Stomach (tissue), 4 donors: ENCODE measurements around the gene GNG2.

Experiments
- CTCF ChIP-seq, 7 experiments: fragments of 450-650 bp in 4 of 7; fragments of 200-600 bp in 3 of 7; sonication (generic) in 3 of 7; IDR thresholded peaks; one replicate each; pipeline ENCODE4 v1.5.1; 2016 to 2019; ENCODE audit warnings: antibody characterized with exemption in 7 of 7, control low read depth in 2 of 7, mild to moderate bottlenecking in 1 of 7
- EP300 ChIP-seq: sonication (generic); formaldehyde crosslinking; IDR thresholded peaks from one replicate; pipeline ENCODE4 v1.6.1; 2017; ENCODE audit warnings: antibody characterized with exemption
- POLR2A ChIP-seq, 4 donors: fragments of 450-650 bp; IDR thresholded peaks; one replicate each; pipeline ENCODE4 v1.6.1; 2016; ENCODE audit warnings: antibody characterized with exemption in 4 of 4, control low read depth in 2 of 4, mild to moderate bottlenecking in 1 of 4, moderate library complexity in 1 of 4
- POLR2AphosphoS5 ChIP-seq, 3 donors: sonication (generic); formaldehyde crosslinking; IDR thresholded peaks; one replicate each; pipeline ENCODE4 v1.6.1; 2016; ENCODE audit warnings: antibody characterized with exemption in 3 of 3

- TF ChIP-seq CTCF (IDR thresholded peaks at IDR 0.05) = no peak
- no peak for TF ChIP-seq POLR2A (IDR thresholded peaks at IDR 0.05)
- no peak for TF ChIP-seq POLR2AphosphoS5 (IDR thresholded peaks at IDR 0.05)
- TF ChIP-seq EP300 = no peak
Observed at GRCh38 chr14:51862860-51863259, 2.4 kb downstream of the GNG2 start.
